Keratinocyte (primary cell): Measurements from ENCODE around the gene UPK3B.
"Not testable (repeated sequence)": the region's sequence is repeated elsewhere in the genome, so short reads cannot be mapped to it uniquely, and the experiment has no call there.

Source experiments
- CTCF ChIP-seq, 3 experiments: IDR thresholded peaks in 1 of 3; conservative IDR thresholded peaks in 1 of 3; optimal IDR thresholded peaks in 1 of 3; 2 replicates in 2 of 3; 3 replicates in 1 of 3; pipeline versions ENCODE3 to v1.5.1; 2011; ENCODE audit warnings: low read length in 3 of 3, mild to moderate bottlenecking in 3 of 3, moderate library complexity in 2 of 3, control low read depth in 1 of 3, inconsistent platforms in 1 of 3; ENCODE audit not compliant: insufficient read depth in 2 of 3; ENCODE audit errors: extremely low read depth in 1 of 3
- EZH2 ChIP-seq: IDR thresholded peaks from one replicate; pipeline ENCODE4 v1.6.1; 2012; ENCODE audit warnings: inconsistent platforms, mild to moderate bottlenecking, low read length, moderate library complexity

- TF ChIP-seq CTCF (optimal IDR thresholded peaks at IDR 0.05 in 1 of 3, IDR thresholded peaks at IDR 0.05 in 1 of 3, conservative IDR thresholded peaks at IDR 0.05 in 1 of 3; ENCODE audit: extremely low read depth in 1 of 3, insufficient read depth in 2 of 3, low read length in 3 of 3); EZH2: not testable (repeated sequence)
Measured at GRCh38 chr7:76482660-76483059, 27.7 kb upstream of the UPK3B start.
